WI38 (cell line): ENCODE results near the gene SH3BGR.

Experiments used
- H3K4me3 ChIP-seq: 2 replicates; pipeline ENCODE4 v1.5.1; 2011; ENCODE audit warnings: low read depth, mild to moderate bottlenecking, control low read depth, low read length
- CTCF ChIP-seq: IDR thresholded peaks from 2 replicates; pipeline ENCODE4 v1.5.1; 2012; ENCODE audit warnings: low read depth, mild to moderate bottlenecking, control low read depth, low read length

SH3BGR gene

GRCh38 chr21:39447264-39447663, 4.5 kb upstream of the SH3BGR start:
- no peak overlapping the region for H3K4me3 ChIP-seq
- TF ChIP-seq CTCF, result no peak

GRCh38 chr21:39452207-39452969, 618 bp downstream of the SH3BGR start:
- H3K4me3 ChIP-seq, result no peak overlapping the region
- no peak for TF ChIP-seq CTCF

GRCh38 chr21:39452970-39453342, 1.2 kb downstream of the SH3BGR start:
- H3K4me3 ChIP-seq, result no peak overlapping the region
- TF ChIP-seq CTCF, result no peak

- TF ChIP-seq CTCF, result no peak
- H3K4me3 ChIP-seq, result no peak overlapping the region
Observed at GRCh38 chr21:39453571-39454179, 1.9 kb downstream of the SH3BGR start.

- H3K4me3 ChIP-seq, result no peak overlapping the region
- TF ChIP-seq CTCF, result no peak
Observed at GRCh38 chr21:39454949-39455668, 3.3 kb downstream of the SH3BGR start.

GRCh38 chr21:39456665-39457064, 4.9 kb downstream of the SH3BGR start:
- H3K4me3 ChIP-seq, result no peak overlapping the region
- peak; percentile 13; the same call in 1 of the 2 replicates for TF ChIP-seq CTCF

GRCh38 chr21:39461419-39461818, 9.6 kb downstream of the SH3BGR start:
- no peak overlapping the region for H3K4me3 ChIP-seq
- no peak for TF ChIP-seq CTCF
